OCI-LY7 (cell line): ENCODE data around the gene FOXR2. TPM values are rescaled to one million over a fixed set of nuclear protein-coding genes. Genes with fewer than 3 reads are reported as not detected.

Source experiments
- BruUV-seq: library from RNA; stranded (reverse); fragments of 400-500 nt; replicated peaks from 2 replicates; lab custom pipeline; 2021; lab: Mats Ljungman, UMichigan
- CTCF ChIA-PET: fragments of 300-600 bp; sonication (Branson Sonifier 250); formaldehyde crosslinking; loops from one replicate; lab custom pipeline; 2022; ENCODE audit warnings: antibody characterized with exemption; ENCODE audit not compliant: unreplicated experiment; lab: Charles Lee
- POLR2A ChIA-PET: fragments of 300-600 bp; sonication (Branson Sonifier 250); formaldehyde crosslinking; loops from one replicate; lab custom pipeline; 2022; ENCODE audit warnings: antibody characterized with exemption; lab: Charles Lee
- DNase-seq: peaks from one replicate; pipeline ENCODE4 v3.0.0-alpha.2; 2015; ENCODE audit warnings: low spot score
- H2AFZ ChIP-seq: fragments of 200-600 bp; sonication (generic), shearing (Covaris generic); 2 replicates; pipeline ENCODE4 v1.6.1; 2014; ENCODE audit warnings: mild to moderate bottlenecking, antibody characterized with exemption, low read length, moderate library complexity
- H3K27ac ChIP-seq: fragments of 200-600 bp; sonication (generic); 2 replicates; pipeline ENCODE4 v1.5.1; 2014; ENCODE audit warnings: mixed run types, low read depth, mild to moderate bottlenecking, moderate library complexity, low read length, inconsistent platforms; ENCODE audit not compliant: poor library complexity, severe bottlenecking
- H3K36me3 ChIP-seq: fragments of 200-600 bp; sonication (generic); 2 replicates; pipeline ENCODE4 v1.6.1; 2014; ENCODE audit warnings: mild to moderate bottlenecking, antibody characterized with exemption, low read length, moderate library complexity, mixed read lengths; ENCODE audit not compliant: insufficient read depth
- H3K4me1 ChIP-seq: fragments of 200-600 bp; sonication (generic); 2 replicates; pipeline ENCODE4 v1.5.1; 2014; ENCODE audit warnings: mild to moderate bottlenecking, low read length; ENCODE audit not compliant: insufficient read depth, poor library complexity, severe bottlenecking
- H3K4me2 ChIP-seq: fragments of 200-600 bp; sonication (generic); 2 replicates; pipeline ENCODE4 v1.6.1; 2014; ENCODE audit warnings: mild to moderate bottlenecking, low read length
- H3K4me3 ChIP-seq: fragments of 200-600 bp; sonication (generic); 2 replicates; pipeline ENCODE4 v1.5.1; 2014; ENCODE audit warnings: mild to moderate bottlenecking, low read depth, low read length; ENCODE audit not compliant: poor library complexity, severe bottlenecking
- H3K79me2 ChIP-seq: fragments of 200-600 bp; sonication (generic); 2 replicates; pipeline ENCODE4 v1.6.1; 2016; ENCODE audit warnings: low read depth, mild to moderate bottlenecking, low read length, moderate library complexity, mixed read lengths; ENCODE audit not compliant: insufficient read depth
- H3K9me2 ChIP-seq: fragments of 200-600 bp; sonication (generic); 2 replicates; pipeline ENCODE4 v1.6.1; 2016; ENCODE audit warnings: mild to moderate bottlenecking, low read length, mixed read lengths; ENCODE audit not compliant: insufficient read depth
- H3K9me3 ChIP-seq: fragments of 200-600 bp; sonication (generic); 2 replicates; pipeline ENCODE4 v1.6.1; 2014; ENCODE audit warnings: mild to moderate bottlenecking, mixed run types, low read length, mixed read lengths
- H4K20me1 ChIP-seq: fragments of 200-600 bp; sonication (generic); 2 replicates; pipeline ENCODE4 v1.6.1; 2014; ENCODE audit warnings: mild to moderate bottlenecking, antibody characterized with exemption, low read length, moderate library complexity, mixed read lengths; ENCODE audit not compliant: insufficient read depth
- CTCF ChIP-seq: fragments of 200-600 bp; sonication (generic); conservative IDR thresholded peaks from 2 replicates; pipeline ENCODE4 v1.5.1; 2014; ENCODE audit warnings: mild to moderate bottlenecking, antibody characterized with exemption, low read length, moderate library complexity, mixed read lengths
- EZH2phosphoT487 ChIP-seq: fragments of 200-600 bp; sonication (generic); IDR thresholded peaks from 2 replicates; pipeline ENCODE4 v1.6.1; 2018; ENCODE audit warnings: low read depth, borderline replicate concordance, mild to moderate bottlenecking, mixed run types, antibody characterized with exemption, low read length, moderate library complexity, mixed read lengths
- intact Hi-C: fragments of 100-400 bp; cut with micrococcal nuclease; formaldehyde crosslinking; loops from one replicate; pipeline ENCODE4 v1.10.0; 2022; ENCODE audit not compliant: unreplicated experiment
- total RNA-seq, 2 experiments: library from RNA; depleted of rRNA in 1 of 2; stranded (reverse); fragments of >200 nt in 1 of 2; shearing (Covaris generic) in 1 of 2; gene quantifications; 2 replicates each; pipeline ENCODE4 v1.2.3, GENCODE V29; 2014 to 2022

The FOXR2 gene
- total RNA-seq, 2 experiments from 2014 or later: not detected

GRCh38 chrX:55593296-55593695 lies 29.9 kb upstream of the FOXR2 start:
- H3K4me2 ChIP-seq: no peak overlapping the region
- no peak overlapping the region for H2AFZ ChIP-seq
- no peaks in the 10 kb centered on the region for H3K79me2 ChIP-seq
- ChIA-PET CTCF (no interaction called here), POLR2A (no interaction called here)
- no peak overlapping the region for H3K4me3 ChIP-seq
- DNase-seq: no peak
- no peaks in the 10 kb centered on the region for H4K20me1 ChIP-seq
- intact Hi-C loops: no loop called here
- no peaks in the 10 kb centered on the region for H3K36me3 ChIP-seq
- no peak overlapping the region for H3K27ac ChIP-seq
- BruUV-seq: no TSS peak
- TF ChIP-seq EZH2phosphoT487 (no peak), CTCF (no peak)
- H3K4me1 ChIP-seq: no peaks in the 10 kb centered on the region
- no peaks in the 10 kb centered on the region for H3K9me2 ChIP-seq
- H3K9me3 ChIP-seq: no peaks in the 10 kb centered on the region

- ChIA-PET POLR2A (no interaction called here), CTCF (no interaction called here)
Measured at GRCh38 chrX:55593756-55594257, 29.4 kb upstream of the FOXR2 start.

More at GRCh38 chrX:55593756-55594257, 29.4 kb upstream of the FOXR2 start:
- no peak for DNase-seq
- H3K4me1 ChIP-seq: no peaks in the 10 kb centered on the region
- H4K20me1 ChIP-seq: no peaks in the 10 kb centered on the region
- intact Hi-C loops: no loop called here
- no peak overlapping the region for H2AFZ ChIP-seq
- H3K79me2 ChIP-seq: no peaks in the 10 kb centered on the region
- H3K9me2 ChIP-seq: no peaks in the 10 kb centered on the region
- H3K9me3 ChIP-seq: no peaks in the 10 kb centered on the region
- TF ChIP-seq CTCF (no peak), EZH2phosphoT487 (no peak)
- no peak overlapping the region for H3K4me3 ChIP-seq
- no peak overlapping the region for H3K4me2 ChIP-seq
- no peaks in the 10 kb centered on the region for H3K36me3 ChIP-seq
- no TSS peak for BruUV-seq
- no peak overlapping the region for H3K27ac ChIP-seq
